Activated T-cell treated with anti-CD3 and anti-CD28 coated beads, Interleukin-2, amount 50 U/mL, for 48 hours (primary cell): ENCODE results near the gene IFNA4.

Experiments
- DNase-seq, 2 experiments: peaks; one replicate each; pipeline ENCODE4 v3.0.0-alpha.2; 2020

The IFNA4 gene

GRCh38 chr9:21165516-21165915 lies 21.9 kb downstream of the IFNA4 start:
- DNase-seq = no peak

- no peak for DNase-seq
Observed at GRCh38 chr9:21160178-21160577, 27.2 kb downstream of the IFNA4 start.

GRCh38 chr9:21155501-21155900 lies 31.9 kb downstream of the IFNA4 start:
- no peak for DNase-seq

- DNase-seq = no peak
Observed at GRCh38 chr9:21154018-21154608, 33.3 kb downstream of the IFNA4 start.

GRCh38 chr9:21153336-21154017 lies 33.9 kb downstream of the IFNA4 start:
- no peak for DNase-seq

- DNase-seq = no peak
Observed at GRCh38 chr9:21144603-21145002, 42.8 kb downstream of the IFNA4 start.

GRCh38 chr9:21141427-21141882 lies 45.9 kb downstream of the IFNA4 start, which contains the start of gene IFNW1:
Gene IFNW1 (minus strand): TSS chr9:21141832. CDS start chr9:21141570, 262 bp downstream.
- no peak for DNase-seq

GRCh38 chr9:21137020-21137419 lies 50.4 kb downstream of the IFNA4 start:
- DNase-seq = no peak
